GM21529 (cell line): ENCODE data around the gene PMEL.
"Not testable (repeated sequence)": the region's sequence is repeated elsewhere in the genome, so short reads cannot be mapped to it uniquely, and the experiment has no call there.

Source experiments
- ATAC-seq: cut with Tn5 transposase; IDR thresholded peaks from one replicate; pipeline ENCODE4 v1.9.1; 2021; ENCODE audit not compliant: unreplicated experiment

PMEL gene

GRCh38 chr12:55965941-55966407, at the start of gene PMEL:
PMEL (minus strand) TSS chr12:55966042; CDS start chr12:55966011, 31 bp downstream.
- ATAC-seq: peak; percentile 7

GRCh38 chr12:56014205-56014604, 48.4 kb upstream of the PMEL start:
- no peak for ATAC-seq

- no peak for ATAC-seq
Observed at GRCh38 chr12:56013482-56013881, 47.6 kb upstream of the PMEL start.

GRCh38 chr12:56011509-56012090, 45.8 kb upstream of the PMEL start:
- ATAC-seq: no peak

- ATAC-seq: no peak
Observed at GRCh38 chr12:56010111-56010570, 44.3 kb upstream of the PMEL start.

- ATAC-seq: peak; percentile 45
Observed at GRCh38 chr12:56007564-56008559, 42.0 kb upstream of the PMEL start.

GRCh38 chr12:56004211-56004610, 38.4 kb upstream of the PMEL start:
- no peak for ATAC-seq

- ATAC-seq: not testable (repeated sequence)
Observed at GRCh38 chr12:56003376-56003775, 37.5 kb upstream of the PMEL start.

GRCh38 chr12:56001487-56002100, 35.8 kb upstream of the PMEL start:
- no peak for ATAC-seq

- ATAC-seq: not testable (repeated sequence)
Observed at GRCh38 chr12:55999999-56000540, 34.2 kb upstream of the PMEL start.

GRCh38 chr12:55999522-55999921, 33.7 kb upstream of the PMEL start:
- ATAC-seq: not testable (repeated sequence)

GRCh38 chr12:55997535-55997859, 31.7 kb upstream of the PMEL start:
- no peak for ATAC-seq

GRCh38 chr12:55996715-55997534, 31.1 kb upstream of the PMEL start, which contains the start of gene SUOX:
SUOX (plus strand) TSS chr12:55997276; CDS start chr12:56002222, 4,946 bp downstream.
- ATAC-seq: peak; percentile 99

GRCh38 chr12:55996201-55996714, 30.4 kb upstream of the PMEL start:
- no peak for ATAC-seq

GRCh38 chr12:55995366-55995765, 29.5 kb upstream of the PMEL start:
- no peak for ATAC-seq

GRCh38 chr12:55993230-55993853, 27.5 kb upstream of the PMEL start:
- ATAC-seq: no peak

- ATAC-seq: no peak
Observed at GRCh38 chr12:55991110-55991509, 25.3 kb upstream of the PMEL start.

GRCh38 chr12:55985976-55986375, 20.1 kb upstream of the PMEL start:
- not testable (repeated sequence) for ATAC-seq

GRCh38 chr12:55985341-55985740, 19.5 kb upstream of the PMEL start:
- no peak for ATAC-seq

GRCh38 chr12:55984861-55985260, 19.0 kb upstream of the PMEL start:
- no peak for ATAC-seq
